H9 (cell line): Measurements from ENCODE around the gene KDM2A. TPM values are rescaled to one million over a fixed set of nuclear protein-coding genes. Genes with fewer than 3 reads are reported as not detected.
"Not testable (repeated sequence)": the region's sequence is repeated elsewhere in the genome, so short reads cannot be mapped to it uniquely, and the experiment has no call there.

ENCODE experiments used
- DNase-seq: peaks from one replicate; pipeline ENCODE4 v3.0.0-alpha.2; 2017
- H2AFZ ChIP-seq: one replicate; pipeline ENCODE4 v1.6.1; 2013; ENCODE audit warnings: mild to moderate bottlenecking, low read length, control low read depth, moderate library complexity
- H2AK5ac ChIP-seq: 2 replicates; pipeline ENCODE4 v1.6.1; 2013; ENCODE audit warnings: low read length, control low read depth, mixed read lengths; ENCODE audit not compliant: insufficient read length
- H2BK120ac ChIP-seq: one replicate; pipeline ENCODE4 v1.6.1; 2013; ENCODE audit warnings: low read depth, mild to moderate bottlenecking, low read length, control low read depth, inconsistent platforms; ENCODE audit not compliant: poor library complexity, severe bottlenecking
- H2BK12ac ChIP-seq: 2 replicates; pipeline ENCODE4 v1.6.1; 2013; ENCODE audit warnings: low read length, control low read depth, mixed read lengths, low read depth; ENCODE audit not compliant: insufficient read length
- H2BK15ac ChIP-seq: 2 replicates; pipeline ENCODE4 v1.6.1; 2013; ENCODE audit warnings: low read depth, low read length, control low read depth
- H2BK20ac ChIP-seq: one replicate; pipeline ENCODE4 v1.6.1; 2013; ENCODE audit warnings: low read depth, mild to moderate bottlenecking, low read length, control low read depth, inconsistent platforms; ENCODE audit not compliant: poor library complexity, severe bottlenecking
- H2BK5ac ChIP-seq: 2 replicates; pipeline ENCODE4 v1.6.1; 2013; ENCODE audit warnings: low read length, control low read depth, mixed read lengths; ENCODE audit not compliant: insufficient read length
- H3K14ac ChIP-seq: 2 replicates; pipeline ENCODE4 v1.6.1; 2013; ENCODE audit warnings: low read length, control low read depth; ENCODE audit not compliant: insufficient read depth
- H3K18ac ChIP-seq: 2 replicates; pipeline ENCODE4 v1.6.1; 2013; ENCODE audit warnings: low read depth, mild to moderate bottlenecking, mixed read lengths, low read length, control low read depth; ENCODE audit not compliant: insufficient read length
- H3K23ac ChIP-seq: 2 replicates; pipeline ENCODE4 v1.6.1; 2013; ENCODE audit warnings: low read length, control low read depth, mixed read lengths, low read depth; ENCODE audit not compliant: insufficient read length
- H3K23me2 ChIP-seq: 2 replicates; pipeline ENCODE4 v1.6.1; 2013; ENCODE audit warnings: low read depth, mild to moderate bottlenecking, mixed read lengths, low read length, control low read depth; ENCODE audit not compliant: insufficient read length, poor library complexity, severe bottlenecking
- H3K27ac ChIP-seq: 2 replicates; pipeline ENCODE4 v1.5.1; 2013; ENCODE audit warnings: low read length, control low read depth, mixed read lengths, low read depth; ENCODE audit not compliant: insufficient read length
- H3K27me3 ChIP-seq: 2 replicates; pipeline ENCODE4 v1.6.1; 2013; ENCODE audit warnings: low read length, control low read depth, inconsistent platforms; ENCODE audit not compliant: insufficient read depth
- H3K4ac ChIP-seq: 2 replicates; pipeline ENCODE4 v1.6.1; 2013; ENCODE audit warnings: low read depth, mild to moderate bottlenecking, control low read depth, inconsistent platforms, low read length, moderate library complexity
- H3K4me1 ChIP-seq: 2 replicates; pipeline ENCODE4 v1.6.1; 2013; ENCODE audit warnings: low read length, control low read depth, inconsistent platforms; ENCODE audit not compliant: insufficient read depth
- H3K4me2 ChIP-seq: 2 replicates; pipeline ENCODE4 v1.6.1; 2013; ENCODE audit warnings: low read length, control low read depth, mixed read lengths; ENCODE audit not compliant: insufficient read length, insufficient read depth
- H3K56ac ChIP-seq: 2 replicates; pipeline ENCODE4 v1.6.1; 2013; ENCODE audit warnings: low read depth, mild to moderate bottlenecking, mixed read lengths, low read length, control low read depth; ENCODE audit not compliant: insufficient read length
- H3K79me1 ChIP-seq: 2 replicates; pipeline ENCODE4 v1.6.1; 2013; ENCODE audit warnings: low read depth, mild to moderate bottlenecking, moderate library complexity, low read length, control low read depth, inconsistent platforms; ENCODE audit not compliant: insufficient read depth, poor library complexity, severe bottlenecking
- H3K79me2 ChIP-seq: 2 replicates; pipeline ENCODE4 v1.6.1; 2013; ENCODE audit warnings: low read length, control low read depth, inconsistent platforms; ENCODE audit not compliant: insufficient read depth
- H3K9ac ChIP-seq: 2 replicates; pipeline ENCODE4 v1.6.1; 2013; ENCODE audit warnings: low read length, control low read depth, mixed read lengths; ENCODE audit not compliant: insufficient read length; ENCODE audit errors: extremely low read depth
- H3K9me3 ChIP-seq: one replicate; pipeline ENCODE4 v1.6.1; 2013; ENCODE audit warnings: low read depth, low read length, inconsistent platforms; ENCODE audit not compliant: control insufficient read depth
- H3T11ph ChIP-seq: one replicate; pipeline ENCODE4 v1.6.1; 2013; ENCODE audit warnings: mild to moderate bottlenecking, low read length, control low read depth, inconsistent platforms
- H4K20me1 ChIP-seq: one replicate; pipeline ENCODE4 v1.6.1; 2013; ENCODE audit not compliant: control insufficient read depth, insufficient read length, insufficient read depth
- H4K5ac ChIP-seq: 2 replicates; pipeline ENCODE4 v1.6.1; 2013; ENCODE audit warnings: low read depth, mild to moderate bottlenecking, mixed read lengths, low read length, control low read depth; ENCODE audit not compliant: insufficient read length
- H4K8ac ChIP-seq: replicated peaks from 2 replicates; pipeline ENCODE4 v1.6.1; 2013; ENCODE audit warnings: low read length, control low read depth, mixed read lengths, low read depth; ENCODE audit not compliant: insufficient read length
- H4K91ac ChIP-seq: 2 replicates; pipeline ENCODE4 v1.6.1; 2013; ENCODE audit warnings: low read depth, mild to moderate bottlenecking, moderate library complexity, mixed read lengths, low read length, control low read depth; ENCODE audit not compliant: insufficient read length
- H3K27ac Mint-ChIP-seq, 3 experiments: 2 replicates in 2 of 3; 3 replicates in 1 of 3; pipeline ENCODE4 v1.8.0; 2020 to 2021; ENCODE audit warnings: mixed read lengths in 3 of 3, mild to moderate bottlenecking in 1 of 3, moderate library complexity in 1 of 3
- H3K27me3 Mint-ChIP-seq: 2 replicates; pipeline ENCODE4 v1.8.0; 2021; ENCODE audit warnings: low read depth, mild to moderate bottlenecking, moderate library complexity, mixed read lengths
- H3K36me3 Mint-ChIP-seq, 3 experiments: 2 replicates in 2 of 3; 3 replicates in 1 of 3; pipeline ENCODE4 v1.8.0; 2020 to 2021; ENCODE audit warnings: low read depth in 3 of 3, mixed read lengths in 3 of 3; ENCODE audit not compliant: insufficient read depth in 1 of 3
- H3K4me1 Mint-ChIP-seq, 2 experiments: 2 replicates each; pipeline ENCODE4 v1.8.0; 2020; ENCODE audit warnings: mixed read lengths in 2 of 2
- H3K4me3 Mint-ChIP-seq, 2 experiments: 2 replicates in 1 of 2; 3 replicates in 1 of 2; pipeline ENCODE4 v1.8.0; 2020 to 2021; ENCODE audit warnings: mild to moderate bottlenecking in 2 of 2, mixed read lengths in 2 of 2, moderate library complexity in 1 of 2
- H3K9me3 Mint-ChIP-seq, 2 experiments: 2 replicates in 1 of 2; 3 replicates in 1 of 2; pipeline ENCODE4 v1.8.0; 2020; ENCODE audit warnings: mild to moderate bottlenecking in 2 of 2, mixed read lengths in 2 of 2, moderate library complexity in 1 of 2
- WGBS: extraction: QIAGEN DNeasy Blood & Tissue Kit; methylation state at CpG from one replicate; pipeline ENCODE4 v1.1.7; 2013; ENCODE audit warnings: missing lambda C conversion rate, low lambda C conversion rate, mixed read lengths; ENCODE audit not compliant: insufficient read length; ENCODE audit errors: extremely low coverage; 5-methylcytosine and 5-hydroxymethylcytosine counted together
- total RNA-seq: library from RNA; stranded (reverse); gene quantifications from 2 replicates; pipeline ENCODE4 v1.2.1, GENCODE V29; 2021
- TF ChIP-seq, protein P1 (sequence below): fragments of 200-600 bp; sonication (generic); conservative IDR thresholded peaks from 3 replicates; pipeline ENCODE4 v1.8.0; 2021; ENCODE audit warnings: antibody characterized with exemption, mild to moderate bottlenecking

The KDM2A gene
- total RNA-seq, 1 experiment from 2014 or later: 85.9 TPM

DNA sequence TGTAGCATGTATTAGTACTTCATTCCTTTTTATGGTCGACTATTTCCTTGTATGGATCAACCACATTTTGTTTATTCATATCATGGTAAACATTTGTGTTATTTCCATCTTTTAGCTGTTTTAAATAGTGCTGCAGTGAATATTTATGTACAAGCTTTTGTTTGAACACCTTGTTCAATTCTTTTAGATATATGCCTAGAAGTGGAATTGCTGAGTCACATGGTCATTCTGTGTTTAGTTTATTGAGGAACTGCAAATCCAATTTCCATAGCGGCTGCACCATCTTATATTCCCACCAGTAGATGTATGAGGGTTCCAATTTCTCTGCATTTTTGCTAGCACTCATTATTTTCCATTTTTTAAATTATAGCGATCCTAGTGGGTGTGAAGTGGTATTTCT lies 85.8 kb downstream of the KDM2A start:
- H3K23ac ChIP-seq: no peak overlapping the region
- Mint-ChIP-seq H3K4me1 (no peaks in the 10 kb centered on the region), H3K4me3 (no peak overlapping the region), H3K36me3 (peaks cover 15 to 47% (median 46%) of the 10 kb centered on the region in 3 experiments; a peak in 6 of 7 replicates), H3K27me3 (no peaks in the 10 kb centered on the region), H3K9me3 (no peaks in the 10 kb centered on the region), H3K27ac (no peak overlapping the region; a peak in 1 of 7 replicates)
- H2BK15ac ChIP-seq: no peak overlapping the region
- no peaks in the 10 kb centered on the region for H3K9me3 ChIP-seq
- no peak overlapping the region for H2BK12ac ChIP-seq
- no peaks in the 10 kb centered on the region for H3K79me2 ChIP-seq
- H3K9ac ChIP-seq: no peak overlapping the region
- no peak overlapping the region for H2BK20ac ChIP-seq
- no peaks in the 10 kb centered on the region for H3K4me1 ChIP-seq
- H2AFZ ChIP-seq: no peak overlapping the region
- no peaks in the 10 kb centered on the region for H3K23me2 ChIP-seq
- H3K4ac ChIP-seq: no peak overlapping the region
- no peak overlapping the region for H3K27ac ChIP-seq
- H3K14ac ChIP-seq: no peak overlapping the region
- H4K8ac ChIP-seq: no peak overlapping the region
- DNase-seq: no peak
- TF ChIP-seq, protein P1, sequence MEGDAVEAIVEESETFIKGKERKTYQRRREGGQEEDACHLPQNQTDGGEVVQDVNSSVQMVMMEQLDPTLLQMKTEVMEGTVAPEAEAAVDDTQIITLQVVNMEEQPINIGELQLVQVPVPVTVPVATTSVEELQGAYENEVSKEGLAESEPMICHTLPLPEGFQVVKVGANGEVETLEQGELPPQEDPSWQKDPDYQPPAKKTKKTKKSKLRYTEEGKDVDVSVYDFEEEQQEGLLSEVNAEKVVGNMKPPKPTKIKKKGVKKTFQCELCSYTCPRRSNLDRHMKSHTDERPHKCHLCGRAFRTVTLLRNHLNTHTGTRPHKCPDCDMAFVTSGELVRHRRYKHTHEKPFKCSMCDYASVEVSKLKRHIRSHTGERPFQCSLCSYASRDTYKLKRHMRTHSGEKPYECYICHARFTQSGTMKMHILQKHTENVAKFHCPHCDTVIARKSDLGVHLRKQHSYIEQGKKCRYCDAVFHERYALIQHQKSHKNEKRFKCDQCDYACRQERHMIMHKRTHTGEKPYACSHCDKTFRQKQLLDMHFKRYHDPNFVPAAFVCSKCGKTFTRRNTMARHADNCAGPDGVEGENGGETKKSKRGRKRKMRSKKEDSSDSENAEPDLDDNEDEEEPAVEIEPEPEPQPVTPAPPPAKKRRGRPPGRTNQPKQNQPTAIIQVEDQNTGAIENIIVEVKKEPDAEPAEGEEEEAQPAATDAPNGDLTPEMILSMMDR: no peak
- no peak overlapping the region for H2BK120ac ChIP-seq
- H2AK5ac ChIP-seq: no peak overlapping the region
- WGBS: no CpG with 5 or more reads among the region's 3 CpGs
- no peak overlapping the region for H4K91ac ChIP-seq
- no peaks in the 10 kb centered on the region for H4K20me1 ChIP-seq
- H3T11ph ChIP-seq: no peak overlapping the region
- no peaks in the 10 kb centered on the region for H3K27me3 ChIP-seq
- H3K18ac ChIP-seq: no peak overlapping the region
- H3K79me1 ChIP-seq: no peaks in the 10 kb centered on the region
- no peak overlapping the region for H3K56ac ChIP-seq
- H4K5ac ChIP-seq: no peak overlapping the region
- no peak overlapping the region for H3K4me2 ChIP-seq
- no peak overlapping the region for H2BK5ac ChIP-seq

DNA sequence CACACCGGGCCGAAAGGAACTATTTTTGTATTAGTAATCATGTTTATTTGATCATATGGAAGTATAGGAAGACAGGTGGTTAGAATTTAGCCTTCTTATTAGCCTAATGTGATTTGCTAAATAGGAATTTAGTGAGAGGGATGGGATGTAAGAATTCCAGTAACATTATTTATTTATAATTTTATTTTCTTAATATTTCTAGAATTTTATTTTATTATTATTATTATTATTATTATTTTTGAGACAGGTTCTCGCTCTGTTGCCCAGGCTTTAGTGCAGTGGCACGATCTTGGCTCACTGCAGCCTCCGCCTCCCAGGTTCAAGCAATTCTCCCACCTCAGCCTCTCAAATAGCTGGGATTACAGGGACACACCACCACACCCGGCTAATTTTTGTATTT lies 90.2 kb downstream of the KDM2A start:
- not testable (repeated sequence) for H3K27me3 Mint-ChIP-seq
- WGBS: no CpG with 5 or more reads among the region's 6 CpGs

More for the DNA sequence above, 90.2 kb downstream of the KDM2A start:
- H3K9me3 Mint-ChIP-seq, H3K23me2 ChIP-seq, H4K91ac ChIP-seq, H3K23ac ChIP-seq, H3K56ac ChIP-seq, H3K4me2 ChIP-seq, H4K8ac ChIP-seq, H3K9ac ChIP-seq, DNase-seq, H3K14ac ChIP-seq, H2AFZ ChIP-seq, H2BK5ac ChIP-seq, H3K79me2 ChIP-seq, H3T11ph ChIP-seq, H4K5ac ChIP-seq, H3K4me3 Mint-ChIP-seq, H2AK5ac ChIP-seq, H3K4ac ChIP-seq, H3K79me1 ChIP-seq, H3K27ac Mint-ChIP-seq, H3K27ac ChIP-seq, H3K18ac ChIP-seq, H2BK120ac ChIP-seq, H3K4me1 Mint-ChIP-seq, H2BK15ac ChIP-seq, H2BK12ac ChIP-seq, H3K27me3 ChIP-seq, H2BK20ac ChIP-seq, H3K9me3 ChIP-seq, H4K20me1 ChIP-seq, H3K4me1 ChIP-seq: not testable (repeated sequence)
- H3K36me3 Mint-ChIP-seq: peaks cover 15 to 42% (median 42%) of the 10 kb centered on the region in 3 experiments; a peak in 6 of 7 replicates
